ENCODE results near the gene PRM3. TPM values are rescaled to one million over a fixed set of nuclear protein-coding genes. Genes with fewer than 3 reads are reported as not detected.

Gene PRM3
- total and polyA plus RNA-seq, 2 of the 8 experiments (the other 6 are each of a cell fraction or from before 2014, with no cell fraction given), result not detected

DNA sequence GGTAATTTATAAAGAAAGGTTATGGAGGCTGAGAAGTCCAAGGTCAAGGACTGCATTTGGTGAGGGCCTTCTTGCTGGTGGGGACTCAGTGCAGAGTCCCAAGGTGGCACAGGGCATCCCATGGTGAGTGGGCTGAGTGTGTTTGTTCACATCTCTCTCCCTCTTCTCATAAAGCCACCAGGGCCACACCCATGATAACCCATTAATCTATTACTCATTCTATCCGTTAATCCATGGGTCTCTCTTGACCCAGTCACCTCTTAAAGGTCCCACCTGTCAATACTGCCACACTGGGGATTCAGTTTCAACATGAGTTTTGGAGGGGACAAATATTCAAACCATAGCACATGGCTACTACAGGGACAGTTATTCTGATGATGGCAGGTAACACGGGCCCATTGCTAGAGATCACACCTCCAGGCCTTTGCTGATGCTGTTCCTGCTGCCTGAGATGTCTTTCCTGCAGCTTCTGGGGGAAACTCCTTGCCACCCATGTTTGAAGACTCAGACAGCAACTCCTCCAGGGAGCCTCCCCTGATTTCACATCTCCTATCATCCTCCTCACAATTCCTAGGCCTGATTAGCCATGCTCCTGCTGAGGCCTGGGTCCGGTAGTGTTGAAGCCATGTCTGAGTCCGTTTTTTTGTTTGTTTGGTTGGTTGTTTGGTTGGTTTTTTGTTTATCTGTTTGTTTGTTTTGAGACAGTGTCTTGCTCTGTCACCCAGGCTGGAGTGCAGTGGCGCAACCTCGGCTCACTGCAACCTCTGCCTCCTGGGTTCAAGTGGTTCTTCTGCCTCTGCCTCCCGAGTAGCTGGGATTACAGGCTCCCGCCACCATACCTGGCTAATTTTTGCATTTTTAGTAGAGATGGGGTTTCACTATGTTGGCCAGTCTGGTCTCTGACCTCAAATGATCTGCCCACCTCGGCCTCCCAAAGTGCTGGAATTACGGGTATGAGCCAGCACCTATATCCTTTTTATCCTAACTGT is 33.5 kb downstream of the PRM3 start (continued):
- TF ChIP-seq ATF2 (IDR thresholded peaks at IDR 0.05; ENCODE audit: low read length), result no peak
- TF ChIP-seq EP300 (IDR thresholded peaks at IDR 0.05; ENCODE audit: borderline replicate concordance in 1 of 2, low read depth in 2 of 2, low read length in 2 of 2), result no peak
- TF ChIP-seq SP4 (IDR thresholded peaks at IDR 0.05; ENCODE audit: low read length), result no peak
- no peak for TF ChIP-seq RFX5 (IDR thresholded peaks at IDR 0.05; ENCODE audit: borderline replicate concordance, low read depth, low read length)
- no peak for TF ChIP-seq SUZ12 (IDR thresholded peaks at IDR 0.05; ENCODE audit: low read length)
- no peak for TF ChIP-seq CBX5 (IDR thresholded peaks at IDR 0.05; ENCODE audit: low read depth, low read length)
